HepG2 (cell line): ENCODE results near the gene ZSCAN31. TPM values are rescaled to one million over a fixed set of nuclear protein-coding genes. Genes with fewer than 3 reads are reported as not detected.

ENCODE experiments used
- CC2D1A ChIP-seq: sonication (generic); formaldehyde crosslinking; IDR thresholded peaks from 2 replicates; pipeline ENCODE4 v1.8.1; 2023; ENCODE audit warnings: mild to moderate bottlenecking, missing genetic modification reagents
- CSRNP1 ChIP-seq: sonication (generic); formaldehyde crosslinking; IDR thresholded peaks from 2 replicates; pipeline ENCODE4 v1.8.1; 2023; ENCODE audit warnings: mild to moderate bottlenecking, missing genetic modification reagents
- DMTF1 ChIP-seq: sonication (generic); formaldehyde crosslinking; IDR thresholded peaks from 2 replicates; pipeline ENCODE4 v1.4.0; 2020; ENCODE audit warnings: mild to moderate bottlenecking, missing genetic modification reagents
- FOXK1 ChIP-seq: sonication (generic); formaldehyde crosslinking; IDR thresholded peaks from 2 replicates; pipeline ENCODE4 v1.4.0; 2020; ENCODE audit warnings: low read depth, missing genetic modification reagents, borderline replicate concordance
- JARID2 ChIP-seq: sonication (generic); formaldehyde crosslinking; IDR thresholded peaks from 2 replicates; pipeline ENCODE4 v1.8.1; 2023; ENCODE audit warnings: missing genetic modification reagents, inconsistent platforms; ENCODE audit not compliant: insufficient replicate concordance
- KDM5A ChIP-seq: fragments of 200-600 bp; sonication (generic); IDR thresholded peaks from 2 replicates; pipeline ENCODE4 v1.7.0; 2018; ENCODE audit warnings: antibody characterized with exemption, mild to moderate bottlenecking, low read length, borderline replicate concordance
- MED8 ChIP-seq: sonication (generic); formaldehyde crosslinking; IDR thresholded peaks from 2 replicates; pipeline ENCODE4 v1.8.1; 2023; ENCODE audit warnings: mild to moderate bottlenecking, missing genetic modification reagents; ENCODE audit not compliant: insufficient replicate concordance
- NFYC ChIP-seq: IDR thresholded peaks from 2 replicates; pipeline ENCODE4 v1.6.1; 2016; ENCODE audit warnings: missing genetic modification reagents, missing compliant biosample characterization
- NRL ChIP-seq: sonication (generic); formaldehyde crosslinking; IDR thresholded peaks from 2 replicates; pipeline ENCODE4 v1.5.0; 2020; ENCODE audit warnings: missing genetic modification reagents, mild to moderate bottlenecking, moderate library complexity, borderline replicate concordance
- PAX8 ChIP-seq: sonication (generic); formaldehyde crosslinking; IDR thresholded peaks from 2 replicates; pipeline ENCODE4 v1.8.0; 2022; ENCODE audit warnings: mild to moderate bottlenecking, missing genetic modification reagents, borderline replicate concordance
- PBX2 ChIP-seq: IDR thresholded peaks from 2 replicates; pipeline ENCODE4 v1.6.1; 2016; ENCODE audit warnings: control low read depth
- POLR2G ChIP-seq: fragments of 200-400 bp; formaldehyde crosslinking; IDR thresholded peaks from 2 replicates; pipeline ENCODE4 v1.6.1; 2018; ENCODE audit warnings: mild to moderate bottlenecking, low read depth, low read length, moderate library complexity
- PRMT3 ChIP-seq: sonication (generic); formaldehyde crosslinking; IDR thresholded peaks from 2 replicates; pipeline ENCODE4 v1.8.1; 2022; ENCODE audit warnings: low read depth, mild to moderate bottlenecking, moderate library complexity, missing genetic modification reagents, borderline replicate concordance
- TSC22D2 ChIP-seq: sonication (generic); formaldehyde crosslinking; IDR thresholded peaks from 2 replicates; pipeline ENCODE4 v1.5.1; 2020; ENCODE audit warnings: missing genetic modification reagents, mild to moderate bottlenecking, borderline replicate concordance
- U2AF1 ChIP-seq: fragments of 200-400 bp; formaldehyde crosslinking; optimal IDR thresholded peaks from 2 replicates; pipeline ENCODE3; 2017; ENCODE audit warnings: mild to moderate bottlenecking, low read depth, low read length
- ZBTB3 ChIP-seq: sonication (generic); formaldehyde crosslinking; IDR thresholded peaks from 2 replicates; pipeline ENCODE4 v1.4.0; 2020; ENCODE audit warnings: low read depth, mild to moderate bottlenecking, moderate library complexity, missing genetic modification reagents, borderline replicate concordance
- ZNF326 ChIP-seq: sonication (generic); formaldehyde crosslinking; IDR thresholded peaks from 2 replicates; pipeline ENCODE4 v1.4.0; 2020; ENCODE audit warnings: missing genetic modification reagents, borderline replicate concordance
- ZNF691 ChIP-seq: sonication (generic); formaldehyde crosslinking; IDR thresholded peaks from 2 replicates; pipeline ENCODE4 v1.4.0; 2020; ENCODE audit warnings: missing genetic modification reagents, low read depth, mild to moderate bottlenecking, borderline replicate concordance
- ZNF740 ChIP-seq: sonication (generic); formaldehyde crosslinking; IDR thresholded peaks from 2 replicates; pipeline ENCODE4 v1.4.0; 2020; ENCODE audit warnings: missing genetic modification reagents
- ZXDC ChIP-seq: sonication (generic); formaldehyde crosslinking; IDR thresholded peaks from 2 replicates; pipeline ENCODE4 v1.5.0; 2020; ENCODE audit warnings: mild to moderate bottlenecking, missing genetic modification reagents
- polyA plus RNA-seq, 8 experiments: library from polyadenylated mRNA; depleted of rRNA in 3 of 8; stranded (reverse) in 7 of 8; unstranded in 1 of 8; fragments of >200 nt; fragmentation: Illumina TruSeq in 4 of 8; extraction: Trizol in 4 of 8; gene quantifications; 2 replicates each; pipeline versions ENCODE4 v1.2.1 to v1.2.3, GENCODE V29; 2011 to 2016; ENCODE audit warnings: low read depth in 4 of 8, missing spikeins in 1 of 8, mixed read lengths in 1 of 8; ENCODE audit not compliant: insufficient read depth in 1 of 8
- total RNA-seq, 5 experiments: library from RNA; depleted of rRNA; stranded (reverse); fragments of >200 nt; fragmentation: Illumina TruSeq; extraction: Trizol; gene quantifications; 2 replicates each; pipeline ENCODE4 v1.2.3, GENCODE V29; 2016; ENCODE audit warnings: low read depth in 1 of 5

The ZSCAN31 gene
- total and polyA plus RNA-seq, 2 of the 13 experiments (the other 11 are each of a cell fraction or from before 2014, with no cell fraction given): 5.3 to 6.2 TPM

- no peak for TF ChIP-seq JARID2 (CRISPR knock-in tag)
- no peak for TF ChIP-seq PBX2 (CRISPR knock-in tag)
- TF ChIP-seq ZNF326 (CRISPR knock-in tag): no peak
- no peak for TF ChIP-seq ZNF740
- TF ChIP-seq CC2D1A: no peak
- TF ChIP-seq CSRNP1 (CRISPR knock-in tag): peak; percentile 2; the same call in 1 of the 2 replicates
- TF ChIP-seq TSC22D2 (CRISPR knock-in tag): no peak
- no peak for TF ChIP-seq ZXDC (CRISPR knock-in tag)
- TF ChIP-seq PAX8 (CRISPR knock-in tag): no peak
- TF ChIP-seq ZNF691 (CRISPR knock-in tag): no peak
- no peak for TF ChIP-seq PRMT3
- 0 out of 2 replicates have a peak, but pooled peaks have one; percentile 1 for TF ChIP-seq FOXK1 (CRISPR knock-in tag)
- no peak for TF ChIP-seq U2AF1
- TF ChIP-seq KDM5A: no peak
- TF ChIP-seq NFYC (CRISPR knock-in tag): no peak
- no peak for TF ChIP-seq DMTF1
- TF ChIP-seq NRL (CRISPR knock-in tag): no peak
- TF ChIP-seq ZBTB3 (CRISPR knock-in tag): no peak
- no peak for TF ChIP-seq POLR2G
- no peak for TF ChIP-seq MED8 (CRISPR knock-in tag)
These were observed 846 bp downstream of the ZSCAN31 start (continued) for GRCh38 chr6:28335040-28335563.
